Choroid plexus epithelial cell (primary cell): ENCODE measurements around the gene VLDLR.
A peak's percentile ranks its signal among the peaks of the same experiment; 100 is the strongest.

Source experiments
- DNase-seq: peaks from one replicate; pipeline ENCODE4 v3.0.0-alpha.2; 2010; ENCODE audit warnings: low read depth
- H3K4me3 ChIP-seq: 2 replicates; pipeline ENCODE4 v1.5.1; 2011; ENCODE audit warnings: low read depth, mild to moderate bottlenecking, control low read depth, low read length, moderate library complexity
- TF ChIP-seq, protein P1 (sequence below): conservative IDR thresholded peaks from 2 replicates; pipeline ENCODE4 v1.5.1; 2011; ENCODE audit warnings: low read depth, mild to moderate bottlenecking, control low read depth, inconsistent platforms, low read length, moderate library complexity

VLDLR gene

DNA sequence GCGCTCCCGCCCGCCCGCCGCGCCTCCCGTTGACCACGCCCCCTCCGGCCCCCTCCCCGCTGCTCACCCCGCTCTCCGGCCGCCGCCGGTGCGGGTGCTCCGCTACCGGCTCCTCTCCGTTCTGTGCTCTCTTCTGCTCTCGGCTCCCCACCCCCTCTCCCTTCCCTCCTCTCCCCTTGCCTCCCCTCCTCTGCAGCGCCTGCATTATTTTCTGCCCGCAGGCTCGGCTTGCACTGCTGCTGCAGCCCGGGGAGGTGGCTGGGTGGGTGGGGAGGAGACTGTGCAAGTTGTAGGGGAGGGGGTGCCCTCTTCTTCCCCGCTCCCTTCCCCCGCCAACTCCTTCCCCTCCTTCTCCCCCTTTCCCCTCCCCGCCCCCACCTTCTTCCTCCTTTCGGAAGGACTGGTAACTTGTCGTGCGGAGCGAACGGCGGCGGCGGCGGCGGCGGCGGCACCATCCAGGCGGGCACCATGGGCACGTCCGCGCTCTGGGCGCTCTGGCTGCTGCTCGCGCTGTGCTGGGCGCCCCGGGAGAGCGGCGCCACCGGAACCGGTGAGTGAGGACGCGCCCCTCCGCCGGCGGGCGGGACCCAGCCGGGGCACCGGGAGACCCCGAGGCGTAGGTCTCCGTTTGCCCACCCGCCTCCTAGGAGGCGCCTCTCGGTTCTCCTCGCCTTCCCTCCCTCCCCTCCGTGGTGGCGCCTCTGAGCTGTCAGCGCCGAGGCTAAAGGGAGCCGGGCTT lies at the start of gene VLDLR:
Gene VLDLR (plus strand): TSS at position 66 of the 739 bp plus-strand sequence. CDS start 403 bp downstream, at position 469.
- no peak for DNase-seq
- TF ChIP-seq, protein P1, sequence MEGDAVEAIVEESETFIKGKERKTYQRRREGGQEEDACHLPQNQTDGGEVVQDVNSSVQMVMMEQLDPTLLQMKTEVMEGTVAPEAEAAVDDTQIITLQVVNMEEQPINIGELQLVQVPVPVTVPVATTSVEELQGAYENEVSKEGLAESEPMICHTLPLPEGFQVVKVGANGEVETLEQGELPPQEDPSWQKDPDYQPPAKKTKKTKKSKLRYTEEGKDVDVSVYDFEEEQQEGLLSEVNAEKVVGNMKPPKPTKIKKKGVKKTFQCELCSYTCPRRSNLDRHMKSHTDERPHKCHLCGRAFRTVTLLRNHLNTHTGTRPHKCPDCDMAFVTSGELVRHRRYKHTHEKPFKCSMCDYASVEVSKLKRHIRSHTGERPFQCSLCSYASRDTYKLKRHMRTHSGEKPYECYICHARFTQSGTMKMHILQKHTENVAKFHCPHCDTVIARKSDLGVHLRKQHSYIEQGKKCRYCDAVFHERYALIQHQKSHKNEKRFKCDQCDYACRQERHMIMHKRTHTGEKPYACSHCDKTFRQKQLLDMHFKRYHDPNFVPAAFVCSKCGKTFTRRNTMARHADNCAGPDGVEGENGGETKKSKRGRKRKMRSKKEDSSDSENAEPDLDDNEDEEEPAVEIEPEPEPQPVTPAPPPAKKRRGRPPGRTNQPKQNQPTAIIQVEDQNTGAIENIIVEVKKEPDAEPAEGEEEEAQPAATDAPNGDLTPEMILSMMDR: no peak

DNA sequence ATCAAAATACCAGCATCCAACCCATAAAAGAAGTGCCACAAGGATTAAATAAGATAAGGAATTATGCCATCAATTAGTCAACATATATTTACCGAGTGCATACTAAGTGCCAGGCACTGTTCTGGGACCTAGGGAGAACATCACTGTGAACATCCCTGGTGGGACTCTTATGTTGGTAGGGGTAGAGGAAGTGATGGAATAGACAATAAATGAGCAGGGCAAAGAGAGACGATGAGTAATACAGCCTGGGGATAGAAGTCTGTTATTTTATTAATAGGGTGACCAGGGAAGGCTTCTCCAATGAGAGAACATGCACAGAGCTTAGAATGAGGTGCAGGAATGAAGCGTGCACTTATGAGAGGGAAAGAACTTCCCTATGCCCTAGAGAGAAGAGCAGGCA lies 47.4 kb upstream of the VLDLR start:
- no peak overlapping the region for H3K4me3 ChIP-seq
- TF ChIP-seq, protein P1: no peak
- DNase-seq: no peak

More for the DNA sequence above, at the start of gene VLDLR:
- peak within 1 kb of the TSS; percentile 59 for H3K4me3 ChIP-seq

DNA sequence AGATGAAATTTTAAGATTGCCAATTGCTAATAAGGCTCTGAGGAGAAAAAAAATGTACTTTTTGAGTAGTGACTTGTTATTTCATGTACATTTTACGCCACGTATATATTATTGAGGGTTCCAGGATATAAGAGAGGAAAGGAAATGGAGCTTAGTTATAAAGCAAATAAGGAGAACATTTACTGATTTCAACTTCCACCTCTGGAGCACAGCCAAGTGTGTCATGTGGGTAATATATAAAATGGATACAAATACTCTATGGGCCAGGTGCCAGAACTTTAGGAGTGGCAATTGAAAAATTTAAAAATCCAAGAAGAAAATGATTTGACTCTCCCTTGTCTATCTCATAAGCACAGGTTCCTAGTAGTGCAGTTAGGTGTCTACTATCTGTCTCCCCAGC lies 45.0 kb upstream of the VLDLR start:
- H3K4me3 ChIP-seq: no peak overlapping the region
- DNase-seq: peak; percentile 10
- TF ChIP-seq, protein P1: no peak

DNA sequence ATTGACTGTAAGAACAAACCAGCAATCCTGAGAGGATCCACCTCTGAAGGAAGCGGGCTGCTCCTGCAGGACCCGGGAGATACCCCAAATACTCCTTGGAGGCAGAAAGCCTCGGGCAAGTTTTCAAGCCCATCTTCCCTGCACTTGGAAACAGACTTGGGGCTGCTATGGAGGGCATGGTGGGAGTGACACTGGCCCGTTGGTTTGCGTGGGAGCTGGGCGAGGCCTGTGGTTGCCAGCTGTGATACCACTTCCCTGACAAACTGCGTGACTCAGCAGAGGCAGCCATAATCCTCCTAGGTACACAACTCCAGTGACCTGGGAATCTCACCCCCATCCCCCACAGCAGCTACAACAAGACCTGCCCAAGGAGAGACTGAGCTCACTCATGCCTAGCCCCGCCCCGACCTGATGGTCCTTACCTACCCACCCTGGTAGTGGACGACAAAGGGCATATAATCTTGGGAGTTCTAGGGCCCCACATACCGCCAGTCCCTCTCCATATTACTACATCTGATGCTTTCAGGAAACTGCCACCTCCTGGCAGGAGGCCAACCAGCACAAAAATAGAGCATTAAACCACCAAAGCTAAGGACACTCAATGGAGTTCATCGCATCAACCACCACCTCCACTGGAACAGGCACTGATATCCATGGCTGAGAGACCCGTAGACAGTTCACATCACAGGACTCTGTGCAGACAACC lies 38.1 kb upstream of the VLDLR start:
- TF ChIP-seq, protein P1: no peak
- H3K4me3 ChIP-seq: no peak overlapping the region
- DNase-seq: no peak

DNA sequence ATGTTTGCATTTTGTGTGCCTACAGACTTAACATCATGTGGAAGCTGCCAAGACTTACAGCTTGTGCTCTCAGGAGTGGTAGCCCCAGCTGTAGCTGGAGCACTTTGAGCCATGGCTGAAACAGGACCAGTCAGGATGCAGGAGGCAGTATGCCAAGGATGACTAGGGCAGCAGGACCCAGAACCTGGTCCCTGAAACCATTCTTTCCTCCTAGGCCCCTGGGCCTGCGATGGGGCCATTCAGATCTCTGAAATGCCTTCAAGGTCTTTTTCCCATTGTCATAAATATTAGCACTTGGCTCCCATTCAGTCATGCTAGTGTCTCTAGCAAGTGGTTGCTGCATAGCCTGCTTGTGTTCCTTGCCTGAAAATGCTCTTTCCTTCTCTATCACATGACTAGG lies 29.6 kb upstream of the VLDLR start:
- H3K4me3 ChIP-seq: no peak overlapping the region
- TF ChIP-seq, protein P1: no peak
- DNase-seq: no peak

DNA sequence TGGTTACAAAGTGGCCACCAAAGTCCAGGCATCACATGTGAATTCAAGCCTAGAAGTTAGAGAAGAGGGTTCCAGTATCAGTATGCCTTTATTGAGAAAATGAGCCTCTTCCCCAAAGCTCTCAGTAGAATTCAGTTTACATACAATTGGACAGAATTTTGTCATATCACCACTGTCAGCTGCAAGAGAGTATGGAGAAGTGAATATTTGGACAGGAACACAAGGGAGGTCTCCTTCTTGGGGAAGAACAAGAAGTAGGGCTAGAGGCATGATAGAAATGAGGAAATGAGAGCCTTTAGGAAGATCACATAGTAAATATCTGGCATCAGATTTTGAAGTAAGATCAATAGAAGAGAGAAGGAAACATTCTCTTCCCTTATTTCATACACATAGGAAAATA lies 27.8 kb upstream of the VLDLR start:
- no peak for DNase-seq
- H3K4me3 ChIP-seq: no peak overlapping the region
- TF ChIP-seq, protein P1: no peak
